OCI-LY1 (cell line): Measurements from ENCODE around the gene SLC25A4.

ENCODE experiments used
- H2AFZ ChIP-seq: fragments of 200-600 bp; sonication (generic), shearing (Covaris generic); 2 replicates; pipeline ENCODE4 v1.6.0; 2014; ENCODE audit warnings: antibody characterized with exemption, mild to moderate bottlenecking, low read length
- H3F3A ChIP-seq: fragments of 200-600 bp; sonication (generic), shearing (Covaris generic); 2 replicates; pipeline ENCODE4 v1.6.0; 2014; ENCODE audit warnings: mild to moderate bottlenecking, antibody characterized with exemption, low read length, moderate library complexity; ENCODE audit not compliant: insufficient read depth
- H3K27ac ChIP-seq: fragments of 200-600 bp; sonication (generic); 2 replicates; pipeline ENCODE4 v1.5.1; 2014; ENCODE audit warnings: low read length, mixed run types, mild to moderate bottlenecking, low read depth; ENCODE audit not compliant: poor library complexity, severe bottlenecking
- H3K27me3 ChIP-seq: fragments of 200-600 bp; sonication (generic); 2 replicates; pipeline ENCODE4 v1.6.0; 2014; ENCODE audit warnings: antibody characterized with exemption, mild to moderate bottlenecking, low read length, moderate library complexity; ENCODE audit not compliant: insufficient read depth
- H3K36me3 ChIP-seq: fragments of 200-600 bp; sonication (generic); 2 replicates; pipeline ENCODE4 v1.6.1; 2014; ENCODE audit warnings: mild to moderate bottlenecking, antibody characterized with exemption, low read length, moderate library complexity, mixed read lengths; ENCODE audit not compliant: insufficient read depth
- H3K4me1 ChIP-seq: fragments of 200-600 bp; sonication (generic); 2 replicates; pipeline ENCODE4 v1.5.1; 2014; ENCODE audit warnings: mild to moderate bottlenecking, low read length, moderate library complexity; ENCODE audit not compliant: insufficient read depth, severe bottlenecking
- H3K4me2 ChIP-seq: fragments of 200-600 bp; sonication (generic), shearing (Covaris generic); 2 replicates; pipeline ENCODE4 v1.6.1; 2014; ENCODE audit warnings: low read length
- H3K4me3 ChIP-seq: fragments of 200-600 bp; sonication (generic); 2 replicates; pipeline ENCODE4 v1.5.1; 2014; ENCODE audit warnings: low read length, low read depth, mild to moderate bottlenecking, mixed read lengths; ENCODE audit not compliant: poor library complexity, severe bottlenecking
- H3K79me2 ChIP-seq: fragments of 200-600 bp; shearing (Covaris generic); 2 replicates; pipeline ENCODE4 v1.6.1; 2016; ENCODE audit warnings: mixed run types, low read length, mixed read lengths; ENCODE audit not compliant: insufficient read depth
- H3K9ac ChIP-seq: fragments of 200-600 bp; sonication (generic), shearing (Covaris generic); 2 replicates; pipeline ENCODE4 v1.6.1; 2014; ENCODE audit warnings: mild to moderate bottlenecking, low read length, mixed read lengths
- H3K9me2 ChIP-seq: fragments of 200-600 bp; sonication (generic), shearing (Covaris generic); 2 replicates; pipeline ENCODE4 v1.6.1; 2014; ENCODE audit warnings: low read depth, mild to moderate bottlenecking, low read length, mixed read lengths
- H3K9me3 ChIP-seq: fragments of 200-600 bp; shearing (Covaris generic); 2 replicates; pipeline ENCODE4 v1.6.1; 2014; ENCODE audit warnings: low read length, mixed read lengths
- H4K20me1 ChIP-seq: fragments of 200-600 bp; sonication (generic), shearing (Covaris generic); 2 replicates; pipeline ENCODE4 v1.6.0; 2016; ENCODE audit warnings: mild to moderate bottlenecking, low read length; ENCODE audit not compliant: insufficient read depth
- EZH2 ChIP-seq: fragments of 200-600 bp; sonication (generic), shearing (Covaris generic); IDR thresholded peaks from 2 replicates; pipeline ENCODE4 v1.8.0; 2017; ENCODE audit warnings: borderline replicate concordance, mixed run types, mild to moderate bottlenecking, antibody characterized with exemption, low read length, moderate library complexity, mixed read lengths
- TF ChIP-seq, protein P1 (sequence below): fragments of 200-600 bp; sonication (generic), shearing (Covaris generic); IDR thresholded peaks from 2 replicates; pipeline ENCODE4 v1.5.1; 2017; ENCODE audit warnings: mild to moderate bottlenecking, antibody characterized with exemption, low read length, moderate library complexity, mixed read lengths

The SLC25A4 gene

DNA sequence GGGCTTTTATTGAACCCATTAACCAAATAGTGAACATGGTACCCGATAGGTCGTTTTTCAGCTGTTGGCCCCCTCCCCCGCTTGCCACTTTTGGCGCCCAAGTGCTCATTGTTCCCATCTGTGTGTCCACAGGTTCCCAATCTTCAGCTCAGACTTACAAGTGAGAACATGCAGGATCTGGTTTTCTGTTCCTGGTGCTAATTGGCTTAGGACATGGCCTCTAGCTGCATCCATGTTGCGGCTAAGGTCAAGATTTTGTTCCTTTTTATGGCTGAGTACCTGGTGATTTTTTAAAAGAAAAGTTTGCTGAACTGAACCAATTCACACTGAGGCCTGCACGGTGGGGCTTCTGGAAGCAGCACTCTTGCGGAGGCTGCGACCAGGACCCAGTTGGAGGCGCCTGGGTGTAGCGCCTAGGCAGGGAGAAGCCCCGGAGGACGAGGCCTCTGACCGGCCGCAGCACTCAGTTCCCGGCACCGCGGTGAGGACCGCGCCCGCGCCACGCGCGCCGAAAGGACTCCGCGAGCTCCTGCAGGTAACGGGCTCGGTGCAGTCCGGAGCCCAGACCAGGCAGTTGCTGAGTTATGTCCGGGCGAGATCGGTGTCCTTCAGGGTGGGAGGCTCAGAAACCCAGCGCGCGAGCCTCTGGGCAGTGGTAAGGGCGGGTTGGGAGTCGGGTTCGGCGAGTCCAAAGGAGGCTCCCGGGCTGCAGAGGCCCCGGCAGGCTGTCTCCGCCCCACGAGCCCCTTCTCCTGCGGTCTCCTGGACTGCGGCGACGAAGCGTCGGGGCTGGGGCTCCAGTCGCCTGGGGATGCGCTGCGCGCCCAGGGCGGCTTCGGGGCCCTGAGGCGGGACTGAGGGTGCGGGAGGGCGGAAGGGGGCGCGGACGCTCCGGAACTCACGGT lies 15.8 kb upstream of the SLC25A4 start:
- Histone ChIP-seq H3K9ac (no peak overlapping the region), H2AFZ (no peak overlapping the region), H4K20me1 (no peaks in the 10 kb centered on the region), H3K79me2 (no peaks in the 10 kb centered on the region), H3K9me2 (no peaks in the 10 kb centered on the region), H3K9me3 (no peaks in the 10 kb centered on the region), H3K4me1 (no peaks in the 10 kb centered on the region), H3K27me3 (no peaks in the 10 kb centered on the region), H3K27ac (no peak overlapping the region), H3K4me3 (no peak overlapping the region), H3F3A (no peaks in the 10 kb centered on the region), H3K36me3 (no peaks in the 10 kb centered on the region), H3K4me2 (no peak overlapping the region)
- no peak for TF ChIP-seq EZH2

DNA sequence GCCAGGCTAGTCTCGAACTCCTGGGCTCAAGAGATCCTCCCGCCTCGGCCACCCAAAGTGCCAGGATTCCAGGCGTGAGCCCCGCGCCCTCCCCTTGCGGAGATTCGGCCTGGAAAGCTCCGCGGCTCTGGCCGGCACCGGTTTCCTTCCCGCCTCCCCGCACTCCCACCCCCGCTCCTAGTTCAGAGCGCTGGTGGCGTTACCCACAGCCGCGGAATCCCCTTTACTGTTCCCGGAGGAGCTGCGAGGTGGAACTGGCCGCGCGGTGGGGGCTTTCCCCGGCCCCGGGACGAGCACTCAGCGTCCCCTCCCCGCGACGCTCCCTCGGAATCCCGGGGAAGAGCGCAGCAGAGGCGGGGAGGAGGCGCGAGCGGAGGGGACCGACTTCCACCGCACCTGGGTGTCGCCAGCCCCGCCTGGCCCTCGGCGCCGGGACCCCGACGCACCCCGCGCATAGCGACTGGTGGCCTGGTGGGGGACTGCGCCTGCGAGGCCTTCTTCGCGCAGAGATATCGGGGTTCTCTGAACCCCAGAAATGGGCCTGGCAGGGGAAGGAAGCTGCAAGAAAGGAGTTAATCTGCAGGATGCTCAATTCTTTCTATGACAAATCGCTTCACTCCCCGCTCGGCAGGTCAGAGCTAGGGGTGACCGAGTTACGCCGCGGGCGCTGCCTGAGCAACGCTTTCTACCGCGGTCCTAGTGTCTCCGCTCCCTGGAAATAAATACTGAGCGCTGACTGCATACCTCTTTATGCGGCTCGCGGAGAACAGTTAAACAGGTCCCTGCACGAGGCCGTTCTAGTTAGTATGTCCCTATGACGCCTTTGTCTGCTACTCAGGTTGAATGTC lies 14.6 kb upstream of the SLC25A4 start:
- Histone ChIP-seq H4K20me1 (no peaks in the 10 kb centered on the region), H3K4me1 (no peaks in the 10 kb centered on the region), H3K4me2 (no peak overlapping the region), H3K4me3 (no peak overlapping the region), H3K36me3 (no peaks in the 10 kb centered on the region), H3K27me3 (no peaks in the 10 kb centered on the region), H3K27ac (no peak overlapping the region), H2AFZ (no peak overlapping the region), H3K9me3 (no peaks in the 10 kb centered on the region), H3F3A (no peaks in the 10 kb centered on the region), H3K9me2 (no peaks in the 10 kb centered on the region), H3K9ac (no peak overlapping the region), H3K79me2 (no peaks in the 10 kb centered on the region)
- TF ChIP-seq, protein P1, sequence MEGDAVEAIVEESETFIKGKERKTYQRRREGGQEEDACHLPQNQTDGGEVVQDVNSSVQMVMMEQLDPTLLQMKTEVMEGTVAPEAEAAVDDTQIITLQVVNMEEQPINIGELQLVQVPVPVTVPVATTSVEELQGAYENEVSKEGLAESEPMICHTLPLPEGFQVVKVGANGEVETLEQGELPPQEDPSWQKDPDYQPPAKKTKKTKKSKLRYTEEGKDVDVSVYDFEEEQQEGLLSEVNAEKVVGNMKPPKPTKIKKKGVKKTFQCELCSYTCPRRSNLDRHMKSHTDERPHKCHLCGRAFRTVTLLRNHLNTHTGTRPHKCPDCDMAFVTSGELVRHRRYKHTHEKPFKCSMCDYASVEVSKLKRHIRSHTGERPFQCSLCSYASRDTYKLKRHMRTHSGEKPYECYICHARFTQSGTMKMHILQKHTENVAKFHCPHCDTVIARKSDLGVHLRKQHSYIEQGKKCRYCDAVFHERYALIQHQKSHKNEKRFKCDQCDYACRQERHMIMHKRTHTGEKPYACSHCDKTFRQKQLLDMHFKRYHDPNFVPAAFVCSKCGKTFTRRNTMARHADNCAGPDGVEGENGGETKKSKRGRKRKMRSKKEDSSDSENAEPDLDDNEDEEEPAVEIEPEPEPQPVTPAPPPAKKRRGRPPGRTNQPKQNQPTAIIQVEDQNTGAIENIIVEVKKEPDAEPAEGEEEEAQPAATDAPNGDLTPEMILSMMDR, result no peak
- TF ChIP-seq EZH2, result no peak

DNA sequence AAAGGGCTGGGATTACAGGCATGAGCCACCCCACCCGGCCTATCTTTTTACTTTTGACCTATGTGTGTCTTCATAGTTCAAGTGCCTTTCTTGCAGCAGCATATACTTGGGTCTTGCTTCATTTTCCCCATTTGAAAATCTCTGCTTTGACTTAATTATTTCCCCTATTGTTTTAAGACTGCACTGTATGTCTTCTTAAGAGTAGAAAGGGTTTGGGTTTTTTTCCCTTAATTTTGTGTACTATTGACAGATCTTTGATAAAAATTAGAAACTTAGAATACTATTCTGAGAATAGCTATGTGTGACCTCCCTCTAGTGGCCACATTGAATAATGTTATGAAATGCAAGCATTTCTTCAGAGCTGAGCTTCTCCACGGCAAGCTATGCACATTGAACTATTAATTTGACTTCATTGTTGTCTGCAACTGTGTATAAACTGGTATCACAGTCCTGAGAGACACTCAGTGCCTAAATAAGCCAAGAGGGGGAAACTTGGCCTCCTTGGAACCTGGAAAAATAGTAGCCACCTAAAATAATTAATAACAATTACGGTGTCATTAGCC lies 8.7 kb upstream of the SLC25A4 start:
- no peak overlapping the region for H2AFZ ChIP-seq
- no peaks in the 10 kb centered on the region for H3K36me3 ChIP-seq
- no peaks in the 10 kb centered on the region for H3K9me2 ChIP-seq
- H3K27me3 ChIP-seq, result no peaks in the 10 kb centered on the region
- no peaks in the 10 kb centered on the region for H3F3A ChIP-seq
- H3K27ac ChIP-seq, result no peak overlapping the region
- no peaks in the 10 kb centered on the region for H3K4me1 ChIP-seq
- TF ChIP-seq EZH2, result no peak
- TF ChIP-seq, protein P1, result peak; percentile 91
- H3K79me2 ChIP-seq, result no peaks in the 10 kb centered on the region
- H4K20me1 ChIP-seq, result no peaks in the 10 kb centered on the region
- no peaks in the 10 kb centered on the region for H3K9me3 ChIP-seq
- no peak overlapping the region for H3K4me3 ChIP-seq
- H3K9ac ChIP-seq, result no peak overlapping the region
- no peak overlapping the region for H3K4me2 ChIP-seq
